Measurements from ENCODE around the gene KNOP1.
"Not testable (repeated sequence)": the region's sequence is repeated elsewhere in the genome, so short reads cannot be mapped to it uniquely, and the experiment has no call there.

The KNOP1 gene

GRCh38 chr16:19683453-19684236 lies 34.4 kb downstream of the KNOP1 start:
- DNase-seq (ENCODE audit: low read depth): no peak

- DNase-seq (ENCODE audit: low read depth): no peak
Observed at GRCh38 chr16:19681637-19682036, 36.4 kb downstream of the KNOP1 start.

- DNase-seq (ENCODE audit: low read depth): no peak
Observed at GRCh38 chr16:19680881-19681340, 37.1 kb downstream of the KNOP1 start.

GRCh38 chr16:19679281-19679680 lies 38.7 kb downstream of the KNOP1 start:
- DNase-seq (ENCODE audit: low read depth): not testable (repeated sequence)

- DNase-seq (ENCODE audit: low read depth): no peak
Observed at GRCh38 chr16:19678804-19679203, 39.2 kb downstream of the KNOP1 start.

GRCh38 chr16:19677402-19677801 lies 40.6 kb downstream of the KNOP1 start:
- DNase-seq (ENCODE audit: low read depth): no peak

- DNase-seq (ENCODE audit: low read depth): no peak
Observed at GRCh38 chr16:19674485-19674884, 43.5 kb downstream of the KNOP1 start.

- no peak for DNase-seq (ENCODE audit: low read depth)
Observed at GRCh38 chr16:19672378-19672777, 45.6 kb downstream of the KNOP1 start.

- DNase-seq (ENCODE audit: low read depth): no peak
Observed at GRCh38 chr16:19666477-19666876, 51.5 kb downstream of the KNOP1 start.

- DNase-seq (ENCODE audit: low read depth): not testable (repeated sequence)
Observed at GRCh38 chr16:19665313-19665712, 52.7 kb downstream of the KNOP1 start.

GRCh38 chr16:19664166-19664565 lies 53.9 kb downstream of the KNOP1 start:
- no peak for DNase-seq (ENCODE audit: low read depth)

- no peak for DNase-seq (ENCODE audit: low read depth)
Observed at GRCh38 chr16:19662351-19662750, 55.7 kb downstream of the KNOP1 start.

- DNase-seq (ENCODE audit: low read depth): no peak
Observed at GRCh38 chr16:19660432-19660831, 57.6 kb downstream of the KNOP1 start.

GRCh38 chr16:19659554-19659953 lies 58.5 kb downstream of the KNOP1 start:
- no peak for DNase-seq (ENCODE audit: low read depth)

- DNase-seq (ENCODE audit: low read depth): no peak
Observed at GRCh38 chr16:19657831-19658230, 60.2 kb downstream of the KNOP1 start.

GRCh38 chr16:19655242-19655777 lies 62.7 kb downstream of the KNOP1 start:
- no peak for DNase-seq (ENCODE audit: low read depth)

GRCh38 chr16:19654147-19654546 lies 63.9 kb downstream of the KNOP1 start:
- no peak for DNase-seq (ENCODE audit: low read depth)
